Sigmoid colon (tissue), 7 donors: ENCODE results near the gene CBL. TPM values are rescaled to one million over a fixed set of nuclear protein-coding genes. Genes with fewer than 3 reads are reported as not detected.

Experiments
- DNase-seq: peaks from one replicate; pipeline ENCODE4 v3.0.0-alpha.2; 2019
- H3K27ac ChIP-seq, 4 donors: fragments of 200-600 bp; sonication (generic); one replicate each; pipeline ENCODE4 v1.5.1; 2016 to 2019; ENCODE audit warnings: mild to moderate bottlenecking in 1 of 4
- H3K27me3 ChIP-seq, 3 donors: fragments of 200-600 bp; sonication (generic); one replicate each; pipeline ENCODE4 v1.5.1; 2019; ENCODE audit warnings: mild to moderate bottlenecking in 1 of 3
- H3K36me3 ChIP-seq, 4 donors: fragments of 200-600 bp; sonication (generic); one replicate each; pipeline ENCODE4 v1.5.1; 2016 to 2019
- H3K4me1 ChIP-seq, 4 donors: fragments of 200-600 bp; sonication (generic); one replicate each; pipeline ENCODE4 v1.5.1; 2017 to 2019
- H3K4me3 ChIP-seq, 4 donors: fragments of 200-600 bp; sonication (generic); one replicate each; pipeline ENCODE4 v1.5.1; 2017 to 2019; ENCODE audit warnings: mild to moderate bottlenecking in 2 of 4, moderate library complexity in 1 of 4
- H3K9me3 ChIP-seq, 4 donors: fragments of 200-600 bp in 3 of 4; sonication (generic) in 3 of 4; one replicate each; pipeline versions ENCODE4 v1.5.1 to v1.6.1; 2013 to 2019
- EP300 ChIP-seq, 4 donors: sonication (generic); formaldehyde crosslinking; IDR thresholded peaks; one replicate each; pipeline ENCODE4 v1.6.1; 2017; ENCODE audit warnings: antibody characterized with exemption in 4 of 4
- POLR2A ChIP-seq, 2 donors: fragments of 450-650 bp; IDR thresholded peaks; one replicate each; pipeline ENCODE4 v1.6.1; 2016; ENCODE audit warnings: antibody characterized with exemption in 2 of 2, mild to moderate bottlenecking in 2 of 2, moderate library complexity in 2 of 2
- POLR2AphosphoS5 ChIP-seq, 4 donors: sonication (generic); formaldehyde crosslinking; IDR thresholded peaks; one replicate each; pipeline ENCODE4 v1.6.1; 2017; ENCODE audit warnings: antibody characterized with exemption in 4 of 4
- WGBS, 2 donors: extraction: QIAGEN DNeasy Blood & Tissue Kit; methylation state at CpG; one replicate each; pipeline ENCODE4 v1.1.7; 2013; 5-methylcytosine and 5-hydroxymethylcytosine counted together
- intact Hi-C: fragments of 100-400 bp; cut with DNase I; formaldehyde crosslinking; loops from one replicate; pipeline ENCODE4 v1.15.1; 2023
- polyA plus RNA-seq, 3 donors: library from polyadenylated mRNA; stranded (reverse); fragments of 200-250 nt; gene quantifications; one replicate each; pipeline ENCODE4 v1.2.3, GENCODE V29; 2013
- total RNA-seq, 4 donors: library from RNA; depleted of rRNA; stranded (reverse); fragments of >200 nt; gene quantifications; one replicate each; pipeline ENCODE4 v1.1.0, GENCODE V29; 2016
- TF ChIP-seq, protein P1 (sequence below), 4 experiments: fragments of 450-650 bp in 3 of 4; fragments of 200-600 bp in 1 of 4; IDR thresholded peaks; one replicate each; pipeline ENCODE4 v1.5.1; 2016 to 2019; ENCODE audit warnings: antibody characterized with exemption in 4 of 4, mild to moderate bottlenecking in 3 of 4, moderate library complexity in 2 of 4
- donor health status: healthy with polysubstance abuse.
- donor health status: Bipolar disorder and iron deficiency.
- donor health status: healthy.

Gene CBL
- total and polyA plus RNA-seq, 7 donors: 1.8 to 17.7 (median 11.8) TPM

DNA sequence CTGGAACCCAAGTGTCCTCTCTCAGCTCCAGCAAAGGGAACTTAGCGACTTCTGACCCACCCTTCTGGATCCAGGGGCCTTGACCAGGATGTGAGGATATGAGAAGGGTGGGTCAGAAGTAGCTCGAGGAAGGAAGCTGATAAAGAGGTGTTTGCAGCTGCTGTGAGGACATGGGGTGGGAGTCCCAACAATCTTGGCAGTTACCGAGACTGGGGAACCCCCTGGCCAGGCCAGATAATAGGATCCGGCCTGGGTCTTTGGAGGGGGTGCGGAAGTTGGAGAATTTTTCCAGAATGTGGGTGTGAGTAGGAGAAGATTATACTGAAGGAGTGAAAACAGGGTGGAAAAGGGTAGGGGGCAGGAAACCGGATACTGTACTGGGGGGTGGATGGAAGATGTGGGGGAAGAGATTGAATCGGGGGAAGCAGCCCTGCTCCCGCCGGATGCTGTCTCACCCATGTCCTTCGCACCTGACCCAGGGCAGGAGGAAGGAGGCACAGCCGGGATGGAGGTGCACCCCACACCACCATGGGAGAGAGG is 113.6 kb downstream of the CBL start:
- no peak for TF ChIP-seq EP300 (IDR thresholded peaks at IDR 0.05)
- TF ChIP-seq, protein P1, sequence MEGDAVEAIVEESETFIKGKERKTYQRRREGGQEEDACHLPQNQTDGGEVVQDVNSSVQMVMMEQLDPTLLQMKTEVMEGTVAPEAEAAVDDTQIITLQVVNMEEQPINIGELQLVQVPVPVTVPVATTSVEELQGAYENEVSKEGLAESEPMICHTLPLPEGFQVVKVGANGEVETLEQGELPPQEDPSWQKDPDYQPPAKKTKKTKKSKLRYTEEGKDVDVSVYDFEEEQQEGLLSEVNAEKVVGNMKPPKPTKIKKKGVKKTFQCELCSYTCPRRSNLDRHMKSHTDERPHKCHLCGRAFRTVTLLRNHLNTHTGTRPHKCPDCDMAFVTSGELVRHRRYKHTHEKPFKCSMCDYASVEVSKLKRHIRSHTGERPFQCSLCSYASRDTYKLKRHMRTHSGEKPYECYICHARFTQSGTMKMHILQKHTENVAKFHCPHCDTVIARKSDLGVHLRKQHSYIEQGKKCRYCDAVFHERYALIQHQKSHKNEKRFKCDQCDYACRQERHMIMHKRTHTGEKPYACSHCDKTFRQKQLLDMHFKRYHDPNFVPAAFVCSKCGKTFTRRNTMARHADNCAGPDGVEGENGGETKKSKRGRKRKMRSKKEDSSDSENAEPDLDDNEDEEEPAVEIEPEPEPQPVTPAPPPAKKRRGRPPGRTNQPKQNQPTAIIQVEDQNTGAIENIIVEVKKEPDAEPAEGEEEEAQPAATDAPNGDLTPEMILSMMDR (IDR thresholded peaks at IDR 0.05): no peak
- TF ChIP-seq POLR2A (IDR thresholded peaks at IDR 0.05): no peak
- no peak for TF ChIP-seq POLR2AphosphoS5 (IDR thresholded peaks at IDR 0.05)
- Histone ChIP-seq H3K4me1 (peaks cover 0 to 82% (median 71%) of the 10 kb centered on the region in 4 donors), H3K27ac (peak overlapping the region; percentile 93 to 99 (median 96)), H3K36me3 (peaks cover 0 to 3% (median 1%) of the 10 kb centered on the region in 4 donors), H3K4me3 (no peak overlapping the region), H3K9me3 (no peaks in the 10 kb centered on the region), H3K27me3 (no peaks in the 10 kb centered on the region)
- intact Hi-C loops: loop anchor here (2.0 kb wide), 1 partner anchor 151 kb away; the partner anchor contains the start of gene NLRX1
- no peak for DNase-seq
- WGBS, 2 donors: 54 to 61% methylated on average over 11 of the region's 11 CpGs

DNA sequence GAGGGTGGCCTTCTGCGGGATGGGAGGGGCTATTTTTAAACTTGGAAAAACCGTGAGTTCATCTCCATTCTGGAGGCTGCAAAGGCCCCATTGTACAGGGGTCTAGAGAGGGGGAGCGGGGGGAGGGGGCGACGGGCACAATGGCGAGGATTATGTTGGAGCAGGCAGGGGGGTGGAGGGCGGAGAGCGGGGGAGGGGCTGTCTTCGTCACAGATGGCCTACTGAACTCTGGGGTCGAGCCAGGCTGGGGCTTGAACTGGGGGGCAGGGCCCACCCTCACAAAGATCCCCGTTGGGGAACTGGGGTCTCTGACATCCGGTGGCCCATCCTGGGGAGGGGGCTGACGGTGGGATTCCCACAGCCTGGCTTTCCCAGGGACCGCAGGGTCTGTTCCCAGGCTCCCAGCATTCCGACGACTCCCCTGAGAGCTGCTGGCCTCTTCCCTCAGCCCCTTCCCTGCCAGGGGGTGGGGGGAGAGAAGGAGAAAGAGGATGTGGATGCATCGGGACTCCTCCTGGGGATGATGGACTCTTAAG is 114.2 kb downstream of the CBL start:
- Histone ChIP-seq H3K9me3 (no peaks in the 10 kb centered on the region), H3K36me3 (no peaks in the 10 kb centered on the region), H3K27me3 (no peaks in the 10 kb centered on the region), H3K4me1 (peaks cover 0 to 77% (median 65%) of the 10 kb centered on the region in 4 donors), H3K27ac (peak overlapping the region; percentile 93 to 99 (median 96)), H3K4me3 (peak overlapping the region; percentile 44 to 53 (median 49))
- WGBS, 2 donors: 39 to 46% methylated on average over 17 of the region's 17 CpGs
- intact Hi-C loops: loop anchor here (2.0 kb wide), 1 partner anchor 152 kb away; the partner anchor contains the start of gene NLRX1
- peak; percentile 71 for DNase-seq
- TF ChIP-seq, protein P1 (IDR thresholded peaks at IDR 0.05): no peak
- TF ChIP-seq EP300 (IDR thresholded peaks at IDR 0.05) (no peak), POLR2AphosphoS5 (IDR thresholded peaks at IDR 0.05) (no peak), POLR2A (IDR thresholded peaks at IDR 0.05) (no peak)

DNA sequence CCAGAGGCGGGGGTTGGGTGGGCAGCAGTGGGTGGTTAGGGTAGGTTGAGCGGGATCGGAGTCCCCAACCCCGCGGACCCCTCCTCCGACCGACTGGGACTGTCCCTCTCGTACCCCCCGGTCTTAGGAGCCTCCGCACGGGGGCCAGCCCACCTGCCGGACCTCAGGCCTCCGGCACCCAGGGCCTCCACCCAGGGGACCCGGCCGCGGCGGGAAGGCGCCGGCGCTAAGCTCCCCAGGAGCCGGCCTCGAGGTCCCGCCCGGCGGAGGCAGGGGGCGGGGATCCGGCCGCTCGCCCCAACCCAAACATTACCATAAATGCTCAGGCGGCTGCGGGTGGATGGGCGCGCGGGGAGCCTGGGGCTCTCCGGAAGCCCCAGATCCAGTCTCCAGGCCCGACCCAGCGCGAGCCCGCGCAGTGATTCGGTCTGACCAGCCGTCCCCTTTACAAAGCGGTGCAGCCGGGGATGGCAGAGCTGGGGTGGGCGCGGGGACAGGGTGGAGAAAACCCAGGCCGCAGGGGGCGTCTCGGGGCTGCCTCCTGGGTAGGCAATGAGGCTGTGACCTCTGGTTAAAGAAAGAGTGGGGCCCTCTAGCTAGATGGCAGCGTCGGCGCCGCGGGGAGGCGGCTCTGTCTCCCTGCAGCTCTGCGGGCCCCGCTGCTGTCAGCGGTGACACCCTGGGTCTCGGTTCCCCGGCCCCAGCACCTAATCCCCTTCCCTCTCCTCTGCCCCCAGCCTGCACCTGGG is 114.8 kb downstream of the CBL start:
- Histone ChIP-seq H3K4me1 (peaks cover 0 to 72% (median 62%) of the 10 kb centered on the region in 4 donors), H3K4me3 (peak overlapping the region; percentile 44 to 53 (median 49)), H3K36me3 (no peaks in the 10 kb centered on the region), H3K9me3 (no peaks in the 10 kb centered on the region), H3K27me3 (no peaks in the 10 kb centered on the region), H3K27ac (peak overlapping the region; percentile 93 to 99 (median 96))
- TF ChIP-seq EP300 (IDR thresholded peaks at IDR 0.05): no peak
- TF ChIP-seq POLR2AphosphoS5 (IDR thresholded peaks at IDR 0.05): peak; percentile 79 to 94 (median 88)
- TF ChIP-seq, protein P1 (IDR thresholded peaks at IDR 0.05): no peak
- TF ChIP-seq POLR2A (IDR thresholded peaks at IDR 0.05): peak; percentile 73 to 87
- WGBS, 2 donors: 2% methylated on average over 60 of the region's 60 CpGs
- intact Hi-C loops: loop anchor here (2.0 kb wide), 1 partner anchor 152 kb away; the partner anchor contains the start of gene NLRX1
- peak; percentile 92 for DNase-seq

DNA sequence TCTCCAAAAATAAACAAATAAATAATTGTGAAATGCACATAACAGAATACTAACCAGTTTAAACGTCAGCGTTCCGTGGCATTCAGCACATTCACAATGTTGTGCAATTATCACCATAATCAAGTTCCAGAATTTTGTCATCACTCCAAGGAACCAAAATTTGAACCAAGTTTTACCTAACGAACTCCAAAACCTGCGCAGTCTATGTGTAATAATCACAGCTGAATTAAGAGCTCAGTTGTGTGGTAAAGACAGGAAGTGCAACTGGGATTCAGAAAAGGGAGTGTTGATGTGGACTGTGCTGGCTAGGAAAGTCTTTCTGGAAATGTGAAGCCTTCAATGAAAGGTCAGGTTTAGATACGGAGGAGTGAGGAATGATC is 116.2 kb downstream of the CBL start:
- Histone ChIP-seq H3K4me3 (no peak overlapping the region), H3K27ac (peak overlapping the region; percentile 93 to 99 (median 96)), H3K36me3 (no peaks in the 10 kb centered on the region), H3K27me3 (no peaks in the 10 kb centered on the region), H3K4me1 (peaks cover 0 to 63% (median 57%) of the 10 kb centered on the region in 4 donors), H3K9me3 (no peaks in the 10 kb centered on the region)
- TF ChIP-seq POLR2A (IDR thresholded peaks at IDR 0.05) (no peak), EP300 (IDR thresholded peaks at IDR 0.05) (no peak), POLR2AphosphoS5 (IDR thresholded peaks at IDR 0.05) (no peak)
- WGBS, 2 donors: 58 to 74% methylated on average over 6 of the region's 6 CpGs
- no peak for DNase-seq
- intact Hi-C loops: loop anchor here (1.0 kb wide), 1 partner anchor 14 kb away; no protein-coding TSS in a partner anchor
